Activated T-cell treated with anti-CD3 and anti-CD28 coated beads for 24 hours (primary cell): ENCODE results near the gene BRSK2.

ENCODE experiments used
- DNase-seq: peaks from one replicate; pipeline ENCODE4 v3.0.0-alpha.2; 2020; ENCODE audit warnings: low read depth

Gene BRSK2

GRCh38 chr11:1469287-1469910 is 79.7 kb downstream of the BRSK2 start:
- DNase-seq, result no peak

- no peak for DNase-seq
Observed at GRCh38 chr11:1469911-1470680, 80.4 kb downstream of the BRSK2 start.

- no peak for DNase-seq
Observed at GRCh38 chr11:1470681-1471611, 81.2 kb downstream of the BRSK2 start.

GRCh38 chr11:1471736-1472135 is 82.0 kb downstream of the BRSK2 start:
- no peak for DNase-seq

GRCh38 chr11:1472180-1473005 is 82.7 kb downstream of the BRSK2 start:
- DNase-seq, result no peak

- DNase-seq, result no peak
Observed at GRCh38 chr11:1473011-1473628, 83.4 kb downstream of the BRSK2 start.

- no peak for DNase-seq
Observed at GRCh38 chr11:1473786-1474185, 84.1 kb downstream of the BRSK2 start.

- no peak for DNase-seq
Observed at GRCh38 chr11:1475841-1476240, 86.1 kb downstream of the BRSK2 start.

GRCh38 chr11:1476940-1477736 is 87.4 kb downstream of the BRSK2 start:
- DNase-seq, result no peak

- DNase-seq, result no peak
Observed at GRCh38 chr11:1478011-1478410, 88.3 kb downstream of the BRSK2 start.

GRCh38 chr11:1478544-1478943 is 88.8 kb downstream of the BRSK2 start:
- no peak for DNase-seq

GRCh38 chr11:1479006-1479677 is 89.4 kb downstream of the BRSK2 start:
- DNase-seq, result no peak

GRCh38 chr11:1479678-1480118 is 90.0 kb downstream of the BRSK2 start:
- DNase-seq, result no peak

GRCh38 chr11:1480191-1480554 is 90.4 kb downstream of the BRSK2 start:
- DNase-seq, result no peak

GRCh38 chr11:1480555-1481482 is 91.1 kb downstream of the BRSK2 start:
- no peak for DNase-seq

- DNase-seq, result no peak
Observed at GRCh38 chr11:1481483-1481825, 91.7 kb downstream of the BRSK2 start.

GRCh38 chr11:1481861-1482441 is 92.2 kb downstream of the BRSK2 start:
- no peak for DNase-seq
